GM20000 (cell line): ENCODE measurements around the gene MXD1.

Experiments
- DNase-seq: peaks from one replicate; pipeline ENCODE4 v3.0.0; 2012; ENCODE audit warnings: low spot score
- CTCF ChIP-seq: IDR thresholded peaks from 2 replicates; pipeline ENCODE4 v1.5.1; 2012; ENCODE audit warnings: mild to moderate bottlenecking, control low read depth; ENCODE audit errors: extremely low read depth, missing control alignments

MXD1 gene

GRCh38 chr2:69902213-69902922 lies 12.5 kb upstream of the MXD1 start:
- no peak for TF ChIP-seq CTCF
- no peak for DNase-seq

- no peak for TF ChIP-seq CTCF
- no peak for DNase-seq
Measured at GRCh38 chr2:69907216-69907615, 7.7 kb upstream of the MXD1 start.

DNA sequence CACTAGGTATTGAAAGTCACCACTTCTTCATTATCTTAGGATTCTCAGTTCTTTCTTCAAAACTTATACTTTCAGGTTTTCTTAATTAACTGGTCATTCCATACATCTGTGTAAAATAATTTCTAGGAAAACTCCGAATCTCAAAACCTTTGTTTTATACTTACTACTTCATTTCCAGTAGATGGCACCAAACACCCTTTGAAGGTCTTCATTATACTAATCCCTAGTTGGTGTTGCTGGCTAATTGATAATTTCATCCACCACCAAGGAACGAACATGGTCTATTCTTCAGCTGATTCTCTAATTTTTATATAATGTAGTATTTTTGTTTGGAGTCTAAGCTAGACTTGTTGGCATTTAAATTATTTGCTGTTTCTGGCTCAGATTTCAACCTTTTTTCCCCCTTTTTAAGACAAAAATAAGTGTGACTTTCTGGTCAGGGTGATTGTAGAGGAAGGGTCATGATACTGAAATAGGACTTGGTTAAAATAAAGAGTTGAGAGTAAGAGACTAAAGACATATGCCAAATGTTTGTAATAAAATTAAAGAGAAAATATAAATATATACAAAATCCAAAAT lies 2.8 kb upstream of the MXD1 start:
- TF ChIP-seq CTCF: peak; percentile 13
- DNase-seq: peak; percentile 51

DNA sequence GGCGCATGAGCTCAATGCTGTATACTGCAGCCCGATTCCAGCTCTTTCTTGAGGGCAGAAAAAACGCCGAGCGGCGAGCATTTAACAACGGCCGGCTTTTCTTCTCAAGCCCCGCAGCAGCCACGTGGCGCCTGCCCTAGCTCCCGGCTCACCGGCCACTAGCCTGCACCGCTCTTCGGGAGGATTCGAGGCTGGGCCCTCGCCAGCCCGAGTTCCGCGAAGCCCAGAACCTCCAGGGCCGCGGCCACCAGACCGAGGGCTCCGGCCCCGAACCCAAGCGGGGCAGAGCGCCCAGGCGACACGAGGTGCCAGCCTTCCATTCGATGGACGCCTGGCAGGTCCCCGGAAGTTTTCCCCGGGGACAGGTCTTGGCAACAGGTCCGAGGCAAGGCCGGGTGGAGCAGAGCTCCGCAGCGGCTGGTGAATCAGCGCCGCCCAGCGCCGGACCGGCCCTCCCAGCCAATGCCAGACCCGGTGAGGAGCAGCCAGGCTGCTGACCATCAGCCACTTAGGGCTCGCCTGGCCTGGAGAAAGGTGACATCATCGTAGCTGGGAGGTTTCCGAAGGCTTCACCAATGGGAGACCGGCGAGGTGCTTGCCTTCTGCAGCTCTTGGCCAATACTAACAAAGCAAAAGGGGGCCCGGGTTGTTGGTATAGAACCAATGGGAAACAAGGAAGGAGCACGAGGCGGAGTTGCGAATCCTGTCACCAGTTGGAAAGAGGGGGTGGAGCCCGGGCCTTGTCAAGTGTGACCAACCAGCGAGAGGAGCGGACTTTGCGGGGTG lies 552 bp upstream of the MXD1 start:
- peak; percentile 38 for TF ChIP-seq CTCF
- DNase-seq: peak; percentile 99

- TF ChIP-seq CTCF: no peak
- no peak for DNase-seq
Measured at GRCh38 chr2:69916106-69916505, 1.2 kb downstream of the MXD1 start.

DNA sequence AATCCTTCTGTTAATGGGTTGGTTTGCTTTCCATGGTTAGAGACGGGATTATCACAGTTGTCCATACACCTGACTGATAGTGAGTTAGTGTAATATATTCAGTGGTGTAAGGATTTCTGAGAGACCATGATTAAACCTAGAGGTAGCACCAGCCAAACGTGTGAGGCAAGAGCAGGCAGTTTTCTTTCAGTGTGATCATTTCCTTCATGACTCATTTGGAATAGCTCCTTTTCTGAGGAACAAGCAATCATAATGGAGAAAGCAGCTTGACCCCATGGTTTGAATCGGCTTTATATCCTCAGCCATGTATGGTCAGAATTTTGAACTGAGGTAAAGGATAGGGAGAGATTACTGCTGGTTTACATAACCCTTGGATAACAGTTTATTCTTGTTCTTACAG lies 2.9 kb downstream of the MXD1 start:
- TF ChIP-seq CTCF: no peak
- no peak for DNase-seq

DNA sequence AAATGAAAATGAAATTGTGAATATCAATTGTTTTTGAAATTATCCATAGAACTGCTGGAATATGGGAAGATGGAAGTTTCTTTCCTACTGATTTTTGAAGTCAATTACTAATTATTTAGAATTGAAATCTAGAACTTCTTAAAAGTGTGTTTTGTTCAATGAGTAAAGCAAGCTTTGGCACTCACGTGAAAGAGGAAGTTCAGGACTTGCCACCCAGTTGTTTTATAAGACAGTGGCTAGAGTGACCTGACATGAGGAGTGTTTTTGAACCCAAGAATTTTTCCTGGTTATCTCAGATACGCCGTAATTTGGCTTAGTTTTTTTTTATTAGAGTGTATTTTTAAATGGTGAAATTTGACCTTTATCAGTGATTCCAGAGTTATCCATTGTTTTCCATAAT lies 3.5 kb downstream of the MXD1 start:
- no peak for TF ChIP-seq CTCF
- no peak for DNase-seq
